Lower leg skin (tissue), 3 donors: ENCODE data around the gene SORCS2.

Experiments used
- CTCF ChIP-seq, 3 donors: fragments of 450-650 bp; IDR thresholded peaks; one replicate each; pipeline ENCODE4 v1.5.1; 2016; ENCODE audit warnings: antibody characterized with exemption in 3 of 3, mild to moderate bottlenecking in 3 of 3, moderate library complexity in 2 of 3
- POLR2A ChIP-seq, 2 donors: fragments of 450-650 bp; IDR thresholded peaks; one replicate each; pipeline ENCODE4 v1.6.1; 2016 to 2017; ENCODE audit warnings: antibody characterized with exemption in 2 of 2, mild to moderate bottlenecking in 1 of 2, moderate library complexity in 1 of 2

- TF ChIP-seq CTCF (IDR thresholded peaks at IDR 0.05) (no peak), POLR2A (IDR thresholded peaks at IDR 0.05) (no peak)
Measured at GRCh38 chr4:7360806-7361205, 168.5 kb downstream of the SORCS2 start.
